GM21360 (cell line): ENCODE measurements around the gene GMDS.

Source experiments
- ATAC-seq: cut with Tn5 transposase; IDR thresholded peaks from one replicate; pipeline ENCODE4 v1.9.1; 2021; ENCODE audit warnings: mild to moderate bottlenecking, moderate library complexity; ENCODE audit not compliant: unreplicated experiment

The GMDS gene

GRCh38 chr6:2108700-2109306 is 136.6 kb downstream of the GMDS start:
- ATAC-seq, result no peak

- no peak for ATAC-seq
Measured at GRCh38 chr6:2104524-2104880, 140.9 kb downstream of the GMDS start.

- no peak for ATAC-seq
Measured at GRCh38 chr6:2103765-2104523, 141.5 kb downstream of the GMDS start.

- no peak for ATAC-seq
Measured at GRCh38 chr6:2102966-2103365, 142.4 kb downstream of the GMDS start.

GRCh38 chr6:2102316-2102883 is 143.0 kb downstream of the GMDS start:
- ATAC-seq, result no peak

GRCh38 chr6:2101213-2101612 is 144.2 kb downstream of the GMDS start:
- no peak for ATAC-seq

GRCh38 chr6:2099870-2100269 is 145.5 kb downstream of the GMDS start:
- ATAC-seq, result no peak

GRCh38 chr6:2097464-2097863 is 147.9 kb downstream of the GMDS start:
- no peak for ATAC-seq

GRCh38 chr6:2094642-2095041 is 150.8 kb downstream of the GMDS start:
- no peak for ATAC-seq

GRCh38 chr6:2086326-2086965 is 159.0 kb downstream of the GMDS start:
- ATAC-seq, result no peak

GRCh38 chr6:2085657-2086056 is 159.7 kb downstream of the GMDS start:
- ATAC-seq, result no peak

- peak; percentile 62 for ATAC-seq
Measured at GRCh38 chr6:2081155-2082138, 164.0 kb downstream of the GMDS start.

GRCh38 chr6:2078888-2079287 is 166.5 kb downstream of the GMDS start:
- ATAC-seq, result no peak

- ATAC-seq, result no peak
Measured at GRCh38 chr6:2077826-2078225, 167.6 kb downstream of the GMDS start.

GRCh38 chr6:2073476-2073875 is 171.9 kb downstream of the GMDS start:
- ATAC-seq, result no peak

- ATAC-seq, result no peak
Measured at GRCh38 chr6:2072453-2072852, 173.0 kb downstream of the GMDS start.

- no peak for ATAC-seq
Measured at GRCh38 chr6:2063547-2063946, 181.9 kb downstream of the GMDS start.

- ATAC-seq, result no peak
Measured at GRCh38 chr6:2061880-2062279, 183.5 kb downstream of the GMDS start.

GRCh38 chr6:2055911-2056310 is 189.5 kb downstream of the GMDS start:
- ATAC-seq, result no peak

- ATAC-seq, result no peak
Measured at GRCh38 chr6:2055143-2055542, 190.3 kb downstream of the GMDS start.
